Measurements from ENCODE around the gene KCNK3.
"Not testable (repeated sequence)": the region's sequence is repeated elsewhere in the genome, so short reads cannot be mapped to it uniquely, and the experiment has no call there.

Gene KCNK3

GRCh38 chr2:26665296-26665695 is 27.2 kb upstream of the KCNK3 start:
- DNase-seq (ENCODE audit: low read depth in 2 of 2), result not testable (repeated sequence)

- no peak for DNase-seq (ENCODE audit: low read depth in 2 of 2)
These were observed 25.9 kb upstream of the KCNK3 start for GRCh38 chr2:26666671-26667070.

- DNase-seq (ENCODE audit: low read depth in 2 of 2), result no peak
These were observed 24.5 kb upstream of the KCNK3 start for GRCh38 chr2:26668041-26668440.

- no peak for DNase-seq (ENCODE audit: low read depth in 2 of 2)
These were observed 23.4 kb upstream of the KCNK3 start for GRCh38 chr2:26668856-26669750.

GRCh38 chr2:26670171-26670570 is 22.4 kb upstream of the KCNK3 start:
- no peak for DNase-seq (ENCODE audit: low read depth in 2 of 2)

- no peak for DNase-seq (ENCODE audit: low read depth in 2 of 2)
These were observed 21.5 kb upstream of the KCNK3 start for GRCh38 chr2:26670931-26671460.

GRCh38 chr2:26671691-26672090 is 20.8 kb upstream of the KCNK3 start:
- no peak for DNase-seq (ENCODE audit: low read depth in 2 of 2)

GRCh38 chr2:26672112-26672817 is 20.3 kb upstream of the KCNK3 start:
- no peak for DNase-seq (ENCODE audit: low read depth in 2 of 2)

GRCh38 chr2:26672818-26673393 is 19.6 kb upstream of the KCNK3 start:
- DNase-seq (ENCODE audit: low read depth in 2 of 2), result no peak

- no peak for DNase-seq (ENCODE audit: low read depth in 2 of 2)
These were observed 18.3 kb upstream of the KCNK3 start for GRCh38 chr2:26674002-26674751.

- DNase-seq (ENCODE audit: low read depth in 2 of 2), result no peak
These were observed 17.8 kb upstream of the KCNK3 start for GRCh38 chr2:26674771-26675170.

GRCh38 chr2:26675651-26676255 is 16.8 kb upstream of the KCNK3 start:
- DNase-seq (ENCODE audit: low read depth in 2 of 2), result no peak

- DNase-seq (ENCODE audit: low read depth in 2 of 2), result no peak
These were observed 14.5 kb upstream of the KCNK3 start for GRCh38 chr2:26678035-26678434.

- DNase-seq (ENCODE audit: low read depth in 2 of 2), result no peak
These were observed 12.7 kb upstream of the KCNK3 start for GRCh38 chr2:26679867-26680266.

GRCh38 chr2:26681656-26682055 is 10.9 kb upstream of the KCNK3 start:
- no peak for DNase-seq (ENCODE audit: low read depth in 2 of 2)

GRCh38 chr2:26682155-26682554 is 10.4 kb upstream of the KCNK3 start:
- no peak for DNase-seq (ENCODE audit: low read depth in 2 of 2)

- DNase-seq (ENCODE audit: low read depth in 2 of 2), result no peak
These were observed 8.9 kb upstream of the KCNK3 start for GRCh38 chr2:26683583-26683982.

- no peak for DNase-seq (ENCODE audit: low read depth in 2 of 2)
These were observed 7.2 kb upstream of the KCNK3 start for GRCh38 chr2:26685341-26685740.

- DNase-seq (ENCODE audit: low read depth in 2 of 2), result no peak
These were observed 6.3 kb upstream of the KCNK3 start for GRCh38 chr2:26685989-26686839.

- no peak for DNase-seq (ENCODE audit: low read depth in 2 of 2)
These were observed 5.2 kb upstream of the KCNK3 start for GRCh38 chr2:26687328-26687727.

Measured in stimulated activated CD4-positive, alpha-beta T cell treated with anti-CD3 and anti-CD28 coated beads, Interleukin-12 subunit alpha, Interleukin-12 subunit beta, amount 100 ng/mL, for 24 hours (primary cell).